ENCODE results near the gene FAM76A. TPM values are rescaled to one million over a fixed set of nuclear protein-coding genes. Genes with fewer than 3 reads are reported as not detected.
"Not testable (repeated sequence)": the region's sequence is repeated elsewhere in the genome, so short reads cannot be mapped to it uniquely, and the experiment has no call there.

Gene FAM76A
- polyA plus RNA-seq (ENCODE audit: insufficient read length), result 20.4 TPM
- long read RNA-seq, donor 1, partial matches to known transcripts, result 0 of 2 reads
- long read RNA-seq, donor 1, other reads (novel, unspliced or antisense), result 0 of 2 reads
- long read RNA-seq, donor 2, partial matches to known transcripts, result 0 of 5 reads
- long read RNA-seq, donor 2, other reads (novel, unspliced or antisense), result 0 of 5 reads
- long read RNA-seq, donor 3, partial matches to known transcripts, result 0 of 5 reads
- long read RNA-seq, donor 3, other reads (novel, unspliced or antisense), result 0 of 5 reads
- long read RNA-seq, donor 4, result 0 reads
- long read RNA-seq, donor 5, partial matches to known transcripts, result 0 of 3 reads
- long read RNA-seq, donor 5, other reads (novel, unspliced or antisense), result 0 of 3 reads
- long read RNA-seq, donor 6, partial matches to known transcripts, result 0 of 2 reads
- long read RNA-seq, donor 6, other reads (novel, unspliced or antisense), result 0 of 2 reads
- long read RNA-seq, donor 7, partial matches to known transcripts, result 0 of 3 reads
- long read RNA-seq, donor 7, other reads (novel, unspliced or antisense), result 0 of 3 reads
- long read RNA-seq, donor 8, partial matches to known transcripts, result 0 of 2 reads
- long read RNA-seq, donor 8, other reads (novel, unspliced or antisense), result 0 of 2 reads

DNA sequence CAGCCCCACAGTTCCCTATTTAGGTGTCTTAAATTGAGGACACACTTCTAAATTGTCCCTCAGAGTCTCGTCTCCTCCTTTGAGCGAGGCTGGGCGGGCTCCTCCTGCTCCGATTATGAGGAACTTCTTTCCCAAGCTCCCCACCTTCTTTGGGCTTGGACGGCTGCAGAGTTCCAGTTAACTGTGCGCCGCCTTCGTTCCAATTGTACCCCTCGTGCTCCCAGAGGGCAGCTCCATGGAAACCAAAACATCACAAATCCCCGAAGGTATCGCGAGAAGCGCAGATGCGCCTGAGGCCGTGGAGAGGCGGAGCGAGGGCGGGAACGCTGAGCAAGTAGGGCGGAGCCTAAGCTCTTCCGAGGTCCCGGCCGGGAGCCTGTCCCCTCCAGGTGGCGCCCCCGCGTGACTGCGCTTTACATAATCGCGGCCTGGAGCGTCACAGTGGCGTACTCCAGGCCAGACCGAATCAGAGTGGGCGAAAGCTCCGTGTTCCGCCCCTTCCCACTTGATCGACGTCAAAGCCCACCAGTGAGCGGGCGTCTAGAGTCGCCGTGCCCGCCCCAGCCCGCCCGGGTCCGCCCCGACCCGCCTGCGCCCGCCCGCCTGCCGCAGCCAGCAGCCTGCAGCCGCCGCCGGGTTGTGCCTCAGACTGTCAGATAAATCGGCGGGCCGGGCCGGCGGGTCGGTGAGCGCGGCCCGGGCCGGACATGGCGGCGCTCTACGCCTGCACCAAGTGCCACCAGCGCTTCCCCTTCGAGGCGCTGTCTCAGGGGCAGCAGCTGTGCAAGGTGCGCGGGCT, at the start of gene FAM76A:
TSS of gene FAM76A (plus strand) at position 588 of the 799 bp plus-strand sequence. CDS start at position 708, 120 bp downstream.
- DNase-seq, result peak; percentile 99

GRCh38 chr1:27676410-27676809, 49.4 kb upstream of the FAM76A start:
- no peak for DNase-seq

DNA sequence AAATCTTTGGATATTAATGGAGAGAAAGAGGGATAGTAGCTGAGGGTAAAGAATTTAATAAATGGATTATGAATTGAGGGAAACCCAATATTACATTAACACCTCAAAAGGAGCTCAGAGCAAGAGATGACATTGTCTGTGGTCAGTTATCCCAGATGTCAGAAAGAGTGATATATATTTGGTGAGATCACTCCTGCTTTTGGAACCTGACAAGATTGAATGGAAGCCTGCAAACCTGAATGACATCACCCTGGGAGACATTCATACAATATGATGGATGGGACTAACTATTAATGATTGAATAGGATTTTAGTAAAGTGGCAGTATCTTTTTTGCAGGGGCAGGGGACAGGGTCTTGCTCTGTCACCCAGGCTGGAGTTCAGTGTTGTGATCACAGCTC, 47.0 kb upstream of the FAM76A start:
- no peak for DNase-seq

DNA sequence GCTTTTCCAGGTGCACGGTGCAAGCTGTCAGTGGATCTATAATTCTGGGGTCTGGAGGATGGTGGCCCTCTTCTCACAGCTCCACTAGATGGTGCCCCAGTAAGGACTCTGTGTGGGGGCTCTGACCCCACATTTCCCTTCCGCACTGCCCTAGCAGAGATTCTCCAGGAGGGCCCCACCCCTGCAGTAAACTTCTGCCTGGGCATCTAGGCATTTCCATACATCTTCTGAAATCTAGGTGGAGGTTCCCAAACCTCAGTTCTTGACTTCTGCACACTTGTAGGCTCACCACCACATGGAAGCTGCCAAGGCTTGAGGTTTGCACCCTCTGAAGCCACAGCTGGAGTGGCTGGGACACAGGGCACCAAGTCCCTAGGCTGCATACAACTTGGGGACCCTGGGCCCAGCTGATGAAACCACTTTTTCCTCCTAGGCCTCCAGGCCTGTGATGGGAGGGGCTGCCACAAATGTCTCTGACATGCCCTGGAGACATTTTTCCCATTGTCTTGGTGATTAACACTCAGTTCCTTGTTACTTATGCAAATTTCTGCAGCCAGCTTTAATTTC, 45.5 kb upstream of the FAM76A start:
- DNase-seq, result not testable (repeated sequence)

- not testable (repeated sequence) for DNase-seq
Measured at GRCh38 chr1:27681580-27681979, 44.2 kb upstream of the FAM76A start.

DNA sequence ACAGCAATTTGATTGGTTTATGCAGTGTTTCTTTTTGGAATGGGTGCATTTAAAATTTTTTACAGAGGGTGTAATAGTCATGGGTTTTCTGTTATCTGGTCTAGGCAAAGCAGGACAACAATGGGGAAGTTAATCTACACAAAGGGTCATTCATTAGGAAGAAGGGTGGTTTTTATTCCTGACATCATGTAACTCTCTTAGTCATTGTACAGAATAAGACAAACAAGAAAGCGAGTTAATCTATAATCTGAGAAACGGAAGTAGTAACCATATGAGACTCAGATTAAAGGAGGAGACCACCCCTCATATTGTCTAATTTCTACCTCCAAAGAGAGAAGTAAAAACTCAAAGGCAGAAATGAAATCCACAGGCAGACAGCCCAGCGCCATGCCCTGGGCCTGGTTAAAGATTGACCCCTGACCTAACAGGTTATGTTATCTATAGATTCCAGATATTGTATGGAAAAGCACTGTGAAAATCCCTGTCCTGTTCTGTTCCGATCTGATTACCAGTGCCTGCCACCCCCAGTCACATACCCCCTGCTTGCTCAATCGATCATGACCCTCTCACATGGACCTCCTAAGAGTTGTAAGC, 43.3 kb upstream of the FAM76A start:
- no peak for DNase-seq

DNA sequence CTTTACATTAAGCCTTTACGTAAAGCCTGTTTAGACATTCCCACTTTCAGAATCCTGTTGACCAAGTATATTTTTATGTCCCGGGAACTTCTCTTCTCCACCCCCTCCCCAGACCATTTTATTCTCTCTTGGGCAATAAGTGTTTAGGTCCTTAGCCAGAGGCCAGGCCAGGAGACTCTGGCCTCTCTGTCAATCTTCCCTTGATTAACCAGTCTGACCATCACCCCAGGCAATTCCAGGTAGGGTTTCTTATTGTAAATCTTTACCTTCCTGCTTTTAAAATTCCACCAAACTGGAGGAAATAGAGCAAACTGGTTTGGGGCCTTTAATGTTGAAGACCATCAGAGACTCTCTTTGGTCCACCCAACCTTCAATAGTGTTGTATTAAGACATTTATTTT, 41.6 kb upstream of the FAM76A start:
- DNase-seq, result no peak

DNA sequence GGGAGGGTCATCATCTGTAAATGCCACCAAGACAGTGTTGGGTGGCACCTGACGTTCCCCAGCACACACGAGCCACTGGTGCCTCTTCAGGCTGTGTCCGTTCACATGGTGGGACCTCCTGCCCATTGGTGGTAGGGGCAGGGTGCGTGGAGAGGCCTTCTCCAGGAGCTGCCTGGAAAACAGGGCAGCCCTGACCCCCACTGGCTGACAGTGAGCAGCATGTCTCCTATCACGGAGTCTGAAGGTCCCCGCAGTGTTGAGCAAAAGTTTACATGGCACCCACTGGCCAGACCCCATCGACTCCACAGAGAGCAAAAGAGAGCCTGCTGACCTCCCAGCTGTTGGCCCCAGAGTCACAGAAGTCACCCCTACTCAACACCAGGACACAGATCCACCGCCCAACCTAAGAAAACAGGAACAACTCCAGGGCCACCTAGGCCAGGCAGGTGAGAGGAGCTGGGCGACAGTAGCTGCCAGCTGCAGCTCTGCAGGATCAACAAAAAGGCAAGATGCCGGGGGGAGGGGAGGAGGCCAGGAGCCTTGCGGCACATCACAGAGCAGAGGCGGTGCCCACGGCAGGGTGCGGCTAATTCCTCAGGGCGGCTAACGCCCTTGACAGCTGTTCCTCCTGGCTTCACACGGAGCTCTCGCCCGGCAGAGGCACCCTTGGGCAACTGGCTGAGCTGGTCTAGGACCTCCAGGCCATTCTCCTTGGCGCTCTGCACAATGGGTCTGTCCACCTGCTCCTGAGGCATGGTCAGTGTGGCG, 39.4 kb upstream of the FAM76A start:
- no peak for DNase-seq

DNA sequence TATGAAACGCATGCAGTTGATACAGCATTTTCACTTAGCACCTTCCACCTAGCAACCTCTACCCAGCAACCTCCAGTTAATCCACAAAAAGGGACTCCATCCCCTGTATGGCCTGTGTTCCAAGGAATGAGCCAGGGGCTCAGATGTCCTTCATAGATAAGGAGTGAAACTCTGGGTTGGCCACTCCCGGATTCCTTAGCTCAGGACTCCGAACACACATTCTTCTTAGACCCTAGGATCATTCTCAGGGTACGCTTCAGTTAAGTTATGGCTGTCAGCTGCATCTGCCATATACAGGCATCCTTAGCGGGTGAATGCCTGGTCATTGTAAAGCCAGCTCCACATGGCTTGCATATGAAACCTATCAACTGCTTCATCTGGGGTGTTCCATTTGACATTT, 37.9 kb upstream of the FAM76A start:
- DNase-seq, result no peak

- DNase-seq, result no peak
Measured at GRCh38 chr1:27689423-27690173, 36.2 kb upstream of the FAM76A start.

- no peak for DNase-seq
Measured at GRCh38 chr1:27690183-27690582, 35.6 kb upstream of the FAM76A start.

DNA sequence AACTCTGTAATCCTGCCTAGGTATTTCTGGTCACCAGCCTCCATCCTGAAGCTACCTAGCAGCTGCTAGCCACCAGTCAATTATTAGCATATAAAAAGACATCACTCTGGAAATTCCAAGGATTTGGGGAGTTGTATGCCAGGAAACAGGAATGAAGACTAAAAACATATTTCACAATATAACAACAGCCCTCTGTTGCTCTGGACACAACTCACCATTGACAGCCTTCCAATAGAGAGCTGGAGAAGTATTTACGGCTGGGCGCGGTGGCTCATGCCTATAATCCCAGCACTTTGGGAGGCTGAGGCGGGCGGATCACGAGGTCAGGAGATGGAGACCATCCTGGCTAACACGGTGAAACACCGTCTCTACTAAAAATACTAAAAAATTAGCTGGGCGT, 28.9 kb upstream of the FAM76A start:
- not testable (repeated sequence) for DNase-seq

DNA sequence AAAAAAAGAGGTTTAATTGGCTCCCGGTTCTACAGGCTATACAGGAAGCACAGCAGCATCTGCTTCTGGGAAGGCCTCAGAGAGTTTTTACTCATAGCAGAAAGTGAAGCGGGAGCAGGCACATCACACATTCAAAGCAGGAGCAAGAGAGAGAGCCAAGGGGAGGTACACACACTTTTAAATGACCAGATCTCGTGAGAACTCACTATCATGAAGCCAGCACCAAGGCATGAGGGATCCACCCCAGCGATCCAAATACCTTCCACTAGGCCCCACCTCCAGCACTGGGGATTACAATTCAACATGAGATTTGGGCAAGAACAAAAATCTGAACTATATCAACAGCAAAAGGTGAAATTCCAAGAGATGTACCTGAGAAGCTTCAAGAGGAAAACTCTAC, 20.8 kb upstream of the FAM76A start:
- DNase-seq, result no peak

DNA sequence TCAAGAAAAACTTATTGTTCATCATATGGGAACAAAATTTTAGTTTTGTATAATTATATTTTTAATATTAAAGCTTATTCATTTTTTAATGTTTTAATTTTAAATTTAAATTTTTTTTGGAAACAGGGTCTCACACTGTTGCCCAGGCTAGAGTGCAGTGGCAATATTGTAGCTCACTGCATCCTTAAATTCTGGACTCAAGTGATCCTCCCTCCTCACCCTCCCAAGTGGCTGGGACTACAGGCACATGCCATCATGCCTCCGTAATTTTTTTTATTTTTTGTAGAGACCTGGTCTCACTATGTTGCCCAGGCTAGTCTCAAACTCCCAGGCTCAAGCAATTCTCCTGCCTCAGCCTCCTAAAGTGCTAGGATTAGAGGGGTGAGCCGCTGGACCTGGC, 20.2 kb upstream of the FAM76A start:
- DNase-seq, result no peak

GRCh38 chr1:27710574-27710973, 15.2 kb upstream of the FAM76A start:
- DNase-seq, result no peak

GRCh38 chr1:27713139-27713725, 12.5 kb upstream of the FAM76A start:
- no peak for DNase-seq

DNA sequence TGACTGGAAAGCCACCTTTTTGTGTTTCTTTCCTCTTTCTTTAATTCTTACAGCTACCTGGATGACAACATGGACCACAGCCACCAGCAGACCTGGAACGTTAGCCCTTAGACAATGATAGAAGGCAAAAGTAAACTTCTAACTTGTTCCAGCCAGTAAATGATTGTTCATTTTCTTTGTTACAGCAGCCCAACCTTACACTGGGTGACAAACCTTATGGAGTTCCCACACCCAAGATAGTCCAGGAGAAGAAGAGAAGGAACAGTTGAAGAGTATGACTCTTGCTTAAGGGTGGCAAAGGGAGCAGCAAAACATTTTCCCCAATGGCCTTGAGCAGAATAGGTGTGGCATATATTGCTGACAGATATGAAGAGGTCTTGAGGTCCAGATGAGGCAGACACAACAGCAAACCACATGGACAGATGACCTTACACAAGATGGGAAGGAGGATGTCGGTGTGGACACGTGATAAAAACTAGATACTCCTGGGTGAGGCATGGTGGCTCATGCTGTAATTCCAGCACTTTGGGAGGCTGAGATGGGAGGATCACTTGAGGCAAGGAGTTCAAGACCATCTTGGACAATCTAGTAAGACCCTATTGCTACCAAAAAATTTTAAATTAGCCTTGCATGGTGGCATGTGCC, 11.8 kb upstream of the FAM76A start:
- no peak for DNase-seq

- DNase-seq, result no peak
Measured at GRCh38 chr1:27716262-27716895, 9.4 kb upstream of the FAM76A start.

Data from left kidney (tissue), 8 donors.